ENCODE data around the gene LPCAT1. TPM values are rescaled to one million over a fixed set of nuclear protein-coding genes. Genes with fewer than 3 reads are reported as not detected.
"Not testable (repeated sequence)": the region's sequence is repeated elsewhere in the genome, so short reads cannot be mapped to it uniquely, and the experiment has no call there.

LPCAT1 gene
- total and polyA plus RNA-seq, 2 donors (not counting 3 experiments of a cell fraction or from before 2014, with no cell fraction given): 28.9 to 57.2 TPM

DNA sequence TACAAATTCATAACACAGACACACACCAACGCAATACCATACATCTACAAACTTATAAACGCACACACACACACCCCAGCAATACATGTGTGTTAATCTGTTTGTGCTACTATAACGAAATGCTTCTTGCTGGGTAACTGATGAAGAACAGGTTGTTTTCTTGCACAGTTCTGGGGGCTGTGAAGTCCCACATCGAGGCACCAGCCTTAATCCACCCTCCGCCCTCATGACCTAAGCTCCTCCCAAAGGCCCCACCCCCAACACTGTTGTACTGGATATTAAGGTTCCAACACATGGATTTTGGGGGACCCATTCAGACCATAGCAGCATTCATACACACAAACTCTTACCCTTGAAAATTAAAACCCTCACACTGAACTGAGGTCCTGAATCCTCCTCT is 38.8 kb upstream of the LPCAT1 start:
- no peaks in the 10 kb centered on the region for H3K36me3 ChIP-seq (ENCODE audit: control insufficient read depth in 2 of 2, extremely low read depth in 1 of 2, insufficient read depth in 2 of 2, low read length in 2 of 2)
- peaks cover 18% of the 10 kb centered on the region for H3K4me1 ChIP-seq (ENCODE audit: control insufficient read depth, extremely low read depth, insufficient read depth, low read length)
- FAIRE-seq (no peak), DNase-seq (ENCODE audit: low read depth, low spot score) (no peak)
- no peaks in the 10 kb centered on the region for H3K9me1 ChIP-seq (replicated peaks; ENCODE audit: control insufficient read depth, extremely low read depth, insufficient read depth, low read length)
- dilution Hi-C loops (cut with MboI; ENCODE audit: extremely low pct_ligation_motif_present, low sequenced_read_pairs): no loop called here
- H3K9ac ChIP-seq (replicated peaks; ENCODE audit: extremely low read depth, insufficient read depth, low read length): no peak overlapping the region
- H3K79me2 ChIP-seq (ENCODE audit: control insufficient read depth, insufficient read depth, low read length): no peaks in the 10 kb centered on the region
- no peaks in the 10 kb centered on the region for H4K20me1 ChIP-seq (replicated peaks; ENCODE audit: control insufficient read depth, extremely low read depth, insufficient read depth, low read length)
- no peak for TF ChIP-seq POLR2A (IDR thresholded peaks at IDR 0.05; ENCODE audit: low read depth, low read length)
- TF ChIP-seq MYC (IDR thresholded peaks at IDR 0.05; ENCODE audit: low read depth, low read length): no peak
- TF ChIP-seq GATA2 (IDR thresholded peaks at IDR 0.05; ENCODE audit: insufficient read depth, insufficient read length, low read depth, low read length): no peak
- CTCF ChIA-PET: no interaction called here
- intact Hi-C loops (cut with micrococcal nuclease): no loop called here
- H3K4me2 ChIP-seq (ENCODE audit: insufficient read depth, low read length): no peak overlapping the region
- no peak overlapping the region for H3K27ac ChIP-seq (ENCODE audit: insufficient read depth, low read depth, low read length)
- H3K4me3 ChIP-seq (replicated peaks in 1 of 3; ENCODE audit: insufficient read depth in 1 of 3, low read depth in 1 of 3, low read length in 3 of 3): no peak overlapping the region
- no TSS peak for BruUV-seq (replicated peaks)
- H2AFZ ChIP-seq (ENCODE audit: low read depth, low read length): no peak overlapping the region
- no peaks in the 10 kb centered on the region for H3K9me3 ChIP-seq (replicated peaks; ENCODE audit: control insufficient read depth, insufficient read depth, low read length)
- H3K27me3 ChIP-seq (ENCODE audit: control insufficient read depth in 2 of 2, insufficient read depth in 2 of 2, low read length in 2 of 2): no peaks in the 10 kb centered on the region
- POLR2A ChIA-PET: no interaction called here

- Histone ChIP-seq H3K9ac (replicated peaks; ENCODE audit: extremely low read depth, insufficient read depth, low read length) (no peak overlapping the region), H2AFZ (ENCODE audit: low read depth, low read length) (no peak overlapping the region), H3K9me1 (replicated peaks; ENCODE audit: control insufficient read depth, extremely low read depth, insufficient read depth, low read length) (no peaks in the 10 kb centered on the region), H3K79me2 (ENCODE audit: control insufficient read depth, insufficient read depth, low read length) (no peaks in the 10 kb centered on the region), H3K4me1 (ENCODE audit: control insufficient read depth, extremely low read depth, insufficient read depth, low read length) (peaks cover 18% of the 10 kb centered on the region), H4K20me1 (replicated peaks; ENCODE audit: control insufficient read depth, extremely low read depth, insufficient read depth, low read length) (no peaks in the 10 kb centered on the region), H3K4me3 (replicated peaks in 1 of 3; ENCODE audit: insufficient read depth in 1 of 3, low read depth in 1 of 3, low read length in 3 of 3) (no peak overlapping the region), H3K27me3 (ENCODE audit: control insufficient read depth in 2 of 2, insufficient read depth in 2 of 2, low read length in 2 of 2) (no peaks in the 10 kb centered on the region), H3K9me3 (replicated peaks; ENCODE audit: control insufficient read depth, insufficient read depth, low read length) (no peaks in the 10 kb centered on the region), H3K4me2 (ENCODE audit: insufficient read depth, low read length) (no peak overlapping the region), H3K27ac (ENCODE audit: insufficient read depth, low read depth, low read length) (no peak overlapping the region), H3K36me3 (ENCODE audit: control insufficient read depth in 2 of 2, extremely low read depth in 1 of 2, insufficient read depth in 2 of 2, low read length in 2 of 2) (no peaks in the 10 kb centered on the region)
- intact Hi-C loops (cut with micrococcal nuclease) (no loop called here), dilution Hi-C loops (cut with MboI; ENCODE audit: extremely low pct_ligation_motif_present, low sequenced_read_pairs) (no loop called here)
- POLR2A ChIA-PET: no interaction called here
- DNase-seq (ENCODE audit: low read depth, low spot score): no peak
- no TSS peak for BruUV-seq (replicated peaks)
- TF ChIP-seq MAX (IDR thresholded peaks at IDR 0.05; ENCODE audit: insufficient read depth, insufficient read length) (no peak), EZH2 (IDR thresholded peaks at IDR 0.05; ENCODE audit: borderline replicate concordance, low read depth, low read length, severe bottlenecking) (no peak), MYC (IDR thresholded peaks at IDR 0.05; ENCODE audit: low read depth, low read length) (no peak), JUN (IDR thresholded peaks at IDR 0.05; ENCODE audit: borderline replicate concordance, insufficient read depth, insufficient read length, low read depth) (no peak), GATA2 (IDR thresholded peaks at IDR 0.05; ENCODE audit: insufficient read depth, insufficient read length, low read depth, low read length) (no peak), CTCF (IDR thresholded peaks at IDR 0.05; ENCODE audit: extremely low read depth in 1 of 2, insufficient read depth in 1 of 2, low read depth in 1 of 2, low read length in 2 of 2) (no peak), FOS (IDR thresholded peaks at IDR 0.05; ENCODE audit: borderline replicate concordance, insufficient read depth, low read length) (no peak), POLR2AphosphoS5 (IDR thresholded peaks at IDR 0.05; ENCODE audit: insufficient read depth, low read depth, low read length) (no peak), POLR2A (IDR thresholded peaks at IDR 0.05; ENCODE audit: low read depth, low read length) (no peak)
- CTCF ChIA-PET: no interaction called here
- FAIRE-seq: no peak
These were observed 37.7 kb upstream of the LPCAT1 start for GRCh38 chr5:1561402-1561929.

- DNase-seq (ENCODE audit: low read depth, low spot score); CTCF ChIA-PET; dilution Hi-C loops (cut with MboI; ENCODE audit: extremely low pct_ligation_motif_present, low sequenced_read_pairs); H3K4me3 ChIP-seq (replicated peaks in 1 of 3; ENCODE audit: insufficient read depth in 1 of 3, low read depth in 1 of 3, low read length in 3 of 3); H3K79me2 ChIP-seq (ENCODE audit: control insufficient read depth, insufficient read depth, low read length); H3K4me2 ChIP-seq (ENCODE audit: insufficient read depth, low read length); H3K9me1 ChIP-seq (replicated peaks; ENCODE audit: control insufficient read depth, extremely low read depth, insufficient read depth, low read length); FAIRE-seq; BruUV-seq (replicated peaks); POLR2A ChIA-PET; H3K27me3 ChIP-seq (ENCODE audit: control insufficient read depth in 2 of 2, insufficient read depth in 2 of 2, low read length in 2 of 2); H3K36me3 ChIP-seq (ENCODE audit: control insufficient read depth in 2 of 2, extremely low read depth in 1 of 2, insufficient read depth in 2 of 2, low read length in 2 of 2); H4K20me1 ChIP-seq (replicated peaks; ENCODE audit: control insufficient read depth, extremely low read depth, insufficient read depth, low read length); H2AFZ ChIP-seq (ENCODE audit: low read depth, low read length); intact Hi-C loops (cut with micrococcal nuclease); H3K27ac ChIP-seq (ENCODE audit: insufficient read depth, low read depth, low read length); H3K9me3 ChIP-seq (replicated peaks; ENCODE audit: control insufficient read depth, insufficient read depth, low read length); H3K9ac ChIP-seq (replicated peaks; ENCODE audit: extremely low read depth, insufficient read depth, low read length): not testable (repeated sequence)
- H3K4me1 ChIP-seq (ENCODE audit: control insufficient read depth, extremely low read depth, insufficient read depth, low read length): peaks cover 18% of the 10 kb centered on the region
These were observed 36.7 kb upstream of the LPCAT1 start for GRCh38 chr5:1560499-1560898.
